ENCODE data around the gene PDCD7.

DNA sequence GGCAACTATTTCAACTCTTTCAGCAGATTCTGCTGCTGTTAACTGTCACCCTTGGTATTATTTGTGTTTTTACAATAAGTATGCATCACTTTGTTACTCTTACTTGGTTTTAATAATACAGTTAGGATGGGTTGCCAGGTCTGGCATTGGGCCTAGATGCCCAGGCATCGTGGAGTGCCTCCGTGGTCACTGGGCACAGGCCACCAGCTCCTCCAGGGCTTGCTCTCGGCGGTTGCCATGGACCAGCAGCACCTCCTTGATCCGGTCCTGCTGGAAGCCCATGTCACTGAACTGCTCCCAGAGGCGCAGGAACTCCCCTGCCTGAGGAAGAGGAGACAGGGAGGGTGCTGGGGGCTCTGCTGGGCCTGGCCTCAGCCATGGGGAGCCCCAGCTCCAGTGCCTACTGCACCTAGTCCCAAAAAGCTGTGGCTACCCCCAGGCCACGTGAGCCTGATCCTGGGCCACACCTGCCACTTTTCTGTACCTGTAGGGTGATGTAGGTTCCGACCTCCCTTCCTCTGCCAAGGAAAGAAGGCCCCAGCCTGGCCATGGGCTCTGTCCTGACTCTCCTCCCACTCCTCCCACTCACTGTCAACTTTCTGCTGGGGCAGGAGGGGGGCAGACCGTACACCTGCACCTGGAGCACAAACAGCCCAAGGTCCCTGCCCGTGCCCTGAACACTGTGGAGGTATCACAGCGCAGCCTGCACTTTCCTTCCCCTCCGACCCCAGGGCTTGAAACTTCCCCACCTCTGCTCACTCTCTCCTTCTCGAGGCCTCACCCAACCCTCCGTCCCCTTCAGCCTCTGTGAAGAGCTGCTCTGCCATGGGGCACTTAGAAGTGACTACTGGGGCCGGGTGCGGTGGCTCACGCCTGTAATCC lies 40.5 kb downstream of the PDCD7 start:
- TF ChIP-seq ARNT (IDR thresholded peaks at IDR 0.05) = no peak
- TF ChIP-seq POLR2A (IDR thresholded peaks at IDR 0.05; ENCODE audit: insufficient read depth in 1 of 2, low read depth in 2 of 2, low read length in 2 of 2) = no peak
- TF ChIP-seq NR2C2 (CRISPR knock-in tag; IDR thresholded peaks at IDR 0.05; ENCODE audit: borderline replicate concordance) = no peak

All from HepG2 (cell line).